Measurements from ENCODE around the gene SEMA5A. TPM values are rescaled to one million over a fixed set of nuclear protein-coding genes. Genes with fewer than 3 reads are reported as not detected.

SEMA5A gene
- total RNA-seq, 4 donors from 2014 or later: 15.0 to 81.0 (median 52.9) TPM

DNA sequence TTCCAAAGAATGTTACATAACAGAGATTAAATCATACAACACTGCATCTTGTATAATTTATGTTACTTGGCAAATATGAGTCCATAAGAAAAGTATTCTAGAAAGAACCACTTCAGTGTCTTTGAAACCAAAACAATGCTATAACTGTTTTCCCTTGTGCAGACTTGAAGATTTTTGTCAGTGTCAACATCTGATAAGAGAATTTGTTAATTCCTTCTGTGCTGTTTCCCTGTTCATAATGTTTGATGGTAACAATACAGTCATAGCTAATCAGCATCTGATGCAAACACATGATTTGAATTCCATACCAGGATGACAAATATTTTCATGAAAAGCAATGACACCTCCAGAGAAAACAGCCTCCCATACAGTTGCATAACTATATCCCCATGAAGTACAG lies 306.8 kb downstream of the SEMA5A start:
- in situ Hi-C loops (cut with MboI; ENCODE audit: low pct_ligation_motif_present in 1 of 4, low pct_unique_long_range_greater_than_20kb in 1 of 4, low sequenced_read_pairs in 3 of 4): no loop called here
- Histone ChIP-seq H3K27me3 (no peaks in the 10 kb centered on the region), H3K4me1 (peaks cover 0 to 3% (median 0%) of the 10 kb centered on the region in 4 donors), H3K36me3 (no peaks in the 10 kb centered on the region), H3K9me3 (no peaks in the 10 kb centered on the region), H3K4me3 (no peak overlapping the region), H3K27ac (no peak overlapping the region)
- intact Hi-C loops (cut with DNase I; ENCODE audit: low total_unique reads): no loop called here
- no peak for DNase-seq
- TF ChIP-seq, protein P1, sequence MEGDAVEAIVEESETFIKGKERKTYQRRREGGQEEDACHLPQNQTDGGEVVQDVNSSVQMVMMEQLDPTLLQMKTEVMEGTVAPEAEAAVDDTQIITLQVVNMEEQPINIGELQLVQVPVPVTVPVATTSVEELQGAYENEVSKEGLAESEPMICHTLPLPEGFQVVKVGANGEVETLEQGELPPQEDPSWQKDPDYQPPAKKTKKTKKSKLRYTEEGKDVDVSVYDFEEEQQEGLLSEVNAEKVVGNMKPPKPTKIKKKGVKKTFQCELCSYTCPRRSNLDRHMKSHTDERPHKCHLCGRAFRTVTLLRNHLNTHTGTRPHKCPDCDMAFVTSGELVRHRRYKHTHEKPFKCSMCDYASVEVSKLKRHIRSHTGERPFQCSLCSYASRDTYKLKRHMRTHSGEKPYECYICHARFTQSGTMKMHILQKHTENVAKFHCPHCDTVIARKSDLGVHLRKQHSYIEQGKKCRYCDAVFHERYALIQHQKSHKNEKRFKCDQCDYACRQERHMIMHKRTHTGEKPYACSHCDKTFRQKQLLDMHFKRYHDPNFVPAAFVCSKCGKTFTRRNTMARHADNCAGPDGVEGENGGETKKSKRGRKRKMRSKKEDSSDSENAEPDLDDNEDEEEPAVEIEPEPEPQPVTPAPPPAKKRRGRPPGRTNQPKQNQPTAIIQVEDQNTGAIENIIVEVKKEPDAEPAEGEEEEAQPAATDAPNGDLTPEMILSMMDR (IDR thresholded peaks at IDR 0.05): no peak
- no peak for TF ChIP-seq EP300 (IDR thresholded peaks at IDR 0.05; ENCODE audit: low read depth)
- no peak for TF ChIP-seq POLR2AphosphoS5 (IDR thresholded peaks at IDR 0.05)

DNA sequence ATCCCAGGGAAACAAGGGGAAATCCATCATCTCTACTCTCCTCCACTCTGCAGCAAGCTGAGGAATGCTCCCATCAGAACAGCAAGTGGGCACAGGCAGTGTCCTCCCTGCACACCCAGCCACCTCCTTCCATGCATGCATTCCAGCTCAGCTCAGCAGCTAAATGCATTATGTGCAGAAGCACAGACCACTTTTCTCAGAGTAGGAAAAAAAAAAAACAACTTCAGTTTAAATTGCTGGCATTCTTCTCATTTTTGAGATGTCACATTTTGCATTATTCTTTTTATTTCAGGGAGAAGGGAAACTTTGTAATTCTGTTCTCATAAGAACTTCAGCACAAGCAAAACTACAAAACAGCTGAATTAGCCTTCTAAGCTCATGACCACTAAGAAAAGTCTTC lies 312.2 kb downstream of the SEMA5A start:
- H3K9me3 ChIP-seq: no peaks in the 10 kb centered on the region
- no peak overlapping the region for H3K4me3 ChIP-seq
- H3K36me3 ChIP-seq: no peaks in the 10 kb centered on the region
- TF ChIP-seq EP300 (IDR thresholded peaks at IDR 0.05; ENCODE audit: low read depth) (no peak), POLR2AphosphoS5 (IDR thresholded peaks at IDR 0.05) (no peak), POLR2A (IDR thresholded peaks at IDR 0.05) (no peak)
- TF ChIP-seq, protein P1 (IDR thresholded peaks at IDR 0.05): no peak
- DNase-seq: no peak
- intact Hi-C loops (cut with DNase I; ENCODE audit: low total_unique reads): no loop called here
- no peaks in the 10 kb centered on the region for H3K27me3 ChIP-seq
- in situ Hi-C loops (cut with MboI; ENCODE audit: low pct_ligation_motif_present in 1 of 4, low pct_unique_long_range_greater_than_20kb in 1 of 4, low sequenced_read_pairs in 3 of 4): no loop called here
- no peak overlapping the region for H3K27ac ChIP-seq
- H3K4me1 ChIP-seq: no peaks in the 10 kb centered on the region

DNA sequence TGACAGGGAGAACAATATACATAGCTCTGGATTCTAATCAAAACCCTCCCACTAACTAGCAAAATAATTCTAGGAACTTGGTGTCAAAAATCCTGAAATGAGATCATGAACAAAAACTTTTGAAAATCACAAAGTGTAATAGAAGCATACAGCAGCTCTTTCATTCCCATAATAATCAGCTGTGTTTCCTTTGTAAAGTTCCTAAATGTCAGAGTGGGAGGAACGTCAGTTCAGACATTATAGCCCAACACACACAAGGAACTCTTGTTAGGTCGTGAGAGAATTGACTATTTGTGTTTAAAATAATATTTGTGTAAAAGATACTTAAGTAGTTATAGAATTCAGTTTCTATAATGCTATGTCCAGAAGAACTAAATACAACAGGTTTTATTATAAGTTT lies 312.8 kb downstream of the SEMA5A start:
- WGBS, 2 donors (ENCODE audit: low coverage in 1 of 2): 55 to 59% methylated on average over 2 of the region's 2 CpGs

DNA sequence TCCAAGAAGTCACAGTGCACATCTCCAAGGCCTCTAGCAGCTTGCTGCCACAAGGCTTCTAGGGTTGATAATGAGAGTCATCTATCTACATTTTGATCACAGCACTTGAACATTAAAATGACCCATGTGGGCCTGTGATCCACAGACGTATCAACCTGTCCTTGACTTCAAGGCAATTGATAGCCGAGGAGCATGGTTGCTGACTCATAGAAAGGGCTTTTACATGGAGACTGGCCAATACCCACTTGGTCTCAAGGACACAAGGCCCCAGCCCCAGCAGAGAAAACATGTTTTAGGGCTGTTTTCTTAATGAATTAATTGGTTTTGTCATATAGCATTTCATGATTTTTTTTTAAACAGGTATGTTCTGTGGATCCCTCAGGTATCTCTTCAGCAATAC lies 314.0 kb downstream of the SEMA5A start:
- DNase-seq: no peak
- Histone ChIP-seq H3K4me1 (no peaks in the 10 kb centered on the region), H3K36me3 (no peaks in the 10 kb centered on the region), H3K27me3 (no peaks in the 10 kb centered on the region), H3K27ac (no peak overlapping the region), H3K4me3 (no peak overlapping the region), H3K9me3 (no peaks in the 10 kb centered on the region)
- intact Hi-C loops (cut with DNase I; ENCODE audit: low total_unique reads) (no loop called here), in situ Hi-C loops (cut with MboI; ENCODE audit: low pct_ligation_motif_present in 1 of 4, low pct_unique_long_range_greater_than_20kb in 1 of 4, low sequenced_read_pairs in 3 of 4) (no loop called here)
- TF ChIP-seq POLR2AphosphoS5 (IDR thresholded peaks at IDR 0.05) (no peak), POLR2A (IDR thresholded peaks at IDR 0.05) (no peak), EP300 (IDR thresholded peaks at IDR 0.05; ENCODE audit: low read depth) (no peak)
- TF ChIP-seq, protein P1 (IDR thresholded peaks at IDR 0.05): no peak
- 88% methylated on average over 2 of the region's 2 CpGs; no CpG with 5 or more reads in 1 of the 2 donors for WGBS, 2 donors (ENCODE audit: low coverage in 1 of 2)

More for the DNA sequence above, 312.8 kb downstream of the SEMA5A start:
- Histone ChIP-seq H3K27me3 (no peaks in the 10 kb centered on the region), H3K9me3 (no peaks in the 10 kb centered on the region), H3K36me3 (no peaks in the 10 kb centered on the region), H3K4me1 (no peaks in the 10 kb centered on the region), H3K4me3 (no peak overlapping the region), H3K27ac (no peak overlapping the region)
- intact Hi-C loops (cut with DNase I; ENCODE audit: low total_unique reads) (no loop called here), in situ Hi-C loops (cut with MboI; ENCODE audit: low pct_ligation_motif_present in 1 of 4, low pct_unique_long_range_greater_than_20kb in 1 of 4, low sequenced_read_pairs in 3 of 4) (no loop called here)
- TF ChIP-seq POLR2A (IDR thresholded peaks at IDR 0.05) (no peak), EP300 (IDR thresholded peaks at IDR 0.05; ENCODE audit: low read depth) (no peak), POLR2AphosphoS5 (IDR thresholded peaks at IDR 0.05) (no peak)
- no peak for DNase-seq

DNA sequence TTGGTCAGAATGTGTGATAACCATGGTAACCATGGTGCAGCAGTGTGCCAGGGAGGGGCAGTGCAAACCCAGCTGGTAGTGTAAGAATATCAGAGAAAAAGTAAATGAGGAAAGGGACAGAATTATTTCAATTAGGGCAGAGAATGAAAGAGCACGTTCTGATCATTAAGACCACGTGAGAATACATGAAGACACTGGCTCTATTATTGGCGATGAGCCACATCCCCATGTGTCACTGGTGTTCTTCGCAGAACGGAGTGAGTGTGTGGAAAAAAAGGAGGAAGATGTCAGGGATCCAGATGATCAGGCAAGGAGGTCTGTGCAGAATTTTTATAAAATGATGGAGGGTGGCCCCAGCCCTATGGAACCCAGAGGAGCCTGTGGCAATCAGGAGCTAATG lies 315.5 kb downstream of the SEMA5A start:
- Histone ChIP-seq H3K4me1 (no peaks in the 10 kb centered on the region), H3K27ac (no peak overlapping the region), H3K4me3 (no peak overlapping the region), H3K36me3 (no peaks in the 10 kb centered on the region), H3K27me3 (no peaks in the 10 kb centered on the region), H3K9me3 (no peaks in the 10 kb centered on the region)
- TF ChIP-seq POLR2A (IDR thresholded peaks at IDR 0.05): no peak
- TF ChIP-seq POLR2AphosphoS5 (IDR thresholded peaks at IDR 0.05): no peak
- no peak for TF ChIP-seq EP300 (IDR thresholded peaks at IDR 0.05; ENCODE audit: low read depth)
- TF ChIP-seq, protein P1 (IDR thresholded peaks at IDR 0.05): no peak
- no peak for DNase-seq
- in situ Hi-C loops (cut with MboI; ENCODE audit: low pct_ligation_motif_present in 1 of 4, low pct_unique_long_range_greater_than_20kb in 1 of 4, low sequenced_read_pairs in 3 of 4) (no loop called here), intact Hi-C loops (cut with DNase I; ENCODE audit: low total_unique reads) (no loop called here)
- WGBS, 2 donors (ENCODE audit: low coverage in 1 of 2): 88 to 94% methylated on average over 5 of the region's 5 CpGs
